ENCODE data around the gene COL12A1.

DNA sequence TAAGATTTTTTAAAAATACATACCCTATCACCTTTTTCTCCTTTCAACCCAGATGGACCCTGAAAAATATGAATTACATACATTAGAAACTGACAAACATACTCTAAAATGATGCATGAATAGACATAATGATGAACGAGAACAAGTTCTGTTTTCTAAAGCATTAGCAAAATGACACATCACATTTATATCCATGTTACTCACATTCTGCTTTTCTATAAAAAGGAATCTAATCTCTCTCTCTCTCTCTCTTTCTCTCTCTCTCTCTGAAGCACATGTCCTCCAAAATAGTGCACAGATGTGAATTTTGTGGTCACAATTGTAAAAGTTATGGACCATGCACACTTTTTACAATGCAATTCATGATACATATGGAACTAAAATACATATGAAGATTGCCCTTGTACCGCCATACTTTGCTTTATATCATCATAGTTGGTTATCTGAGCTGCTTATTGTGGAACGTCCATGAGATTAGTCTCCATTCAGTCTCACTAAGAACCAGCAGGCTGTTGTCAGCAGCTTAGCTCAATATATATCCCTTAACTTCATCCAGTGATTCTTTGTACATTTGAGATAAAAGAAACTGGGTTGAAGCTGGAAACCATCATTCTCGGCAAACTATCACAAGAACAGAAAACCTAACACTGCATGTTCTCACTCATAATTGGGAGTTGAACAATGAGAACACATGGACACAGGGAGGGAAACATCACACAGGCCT, 114.2 kb downstream of the COL12A1 start:
- TF ChIP-seq, protein P1, sequence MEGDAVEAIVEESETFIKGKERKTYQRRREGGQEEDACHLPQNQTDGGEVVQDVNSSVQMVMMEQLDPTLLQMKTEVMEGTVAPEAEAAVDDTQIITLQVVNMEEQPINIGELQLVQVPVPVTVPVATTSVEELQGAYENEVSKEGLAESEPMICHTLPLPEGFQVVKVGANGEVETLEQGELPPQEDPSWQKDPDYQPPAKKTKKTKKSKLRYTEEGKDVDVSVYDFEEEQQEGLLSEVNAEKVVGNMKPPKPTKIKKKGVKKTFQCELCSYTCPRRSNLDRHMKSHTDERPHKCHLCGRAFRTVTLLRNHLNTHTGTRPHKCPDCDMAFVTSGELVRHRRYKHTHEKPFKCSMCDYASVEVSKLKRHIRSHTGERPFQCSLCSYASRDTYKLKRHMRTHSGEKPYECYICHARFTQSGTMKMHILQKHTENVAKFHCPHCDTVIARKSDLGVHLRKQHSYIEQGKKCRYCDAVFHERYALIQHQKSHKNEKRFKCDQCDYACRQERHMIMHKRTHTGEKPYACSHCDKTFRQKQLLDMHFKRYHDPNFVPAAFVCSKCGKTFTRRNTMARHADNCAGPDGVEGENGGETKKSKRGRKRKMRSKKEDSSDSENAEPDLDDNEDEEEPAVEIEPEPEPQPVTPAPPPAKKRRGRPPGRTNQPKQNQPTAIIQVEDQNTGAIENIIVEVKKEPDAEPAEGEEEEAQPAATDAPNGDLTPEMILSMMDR (IDR thresholded peaks at IDR 0.05): no peak
- no peak for TF ChIP-seq POLR2A (IDR thresholded peaks at IDR 0.05)

Data from tibial nerve (tissue), 3 donors.